GM18520 (cell line): ENCODE results near the gene ADRA2B.
"Not testable (repeated sequence)": the region's sequence is repeated elsewhere in the genome, so short reads cannot be mapped to it uniquely, and the experiment has no call there.

Experiments
- ATAC-seq: cut with Tn5 transposase; IDR thresholded peaks from one replicate; pipeline ENCODE4 v1.9.1; 2021; ENCODE audit not compliant: unreplicated experiment

Gene ADRA2B

DNA sequence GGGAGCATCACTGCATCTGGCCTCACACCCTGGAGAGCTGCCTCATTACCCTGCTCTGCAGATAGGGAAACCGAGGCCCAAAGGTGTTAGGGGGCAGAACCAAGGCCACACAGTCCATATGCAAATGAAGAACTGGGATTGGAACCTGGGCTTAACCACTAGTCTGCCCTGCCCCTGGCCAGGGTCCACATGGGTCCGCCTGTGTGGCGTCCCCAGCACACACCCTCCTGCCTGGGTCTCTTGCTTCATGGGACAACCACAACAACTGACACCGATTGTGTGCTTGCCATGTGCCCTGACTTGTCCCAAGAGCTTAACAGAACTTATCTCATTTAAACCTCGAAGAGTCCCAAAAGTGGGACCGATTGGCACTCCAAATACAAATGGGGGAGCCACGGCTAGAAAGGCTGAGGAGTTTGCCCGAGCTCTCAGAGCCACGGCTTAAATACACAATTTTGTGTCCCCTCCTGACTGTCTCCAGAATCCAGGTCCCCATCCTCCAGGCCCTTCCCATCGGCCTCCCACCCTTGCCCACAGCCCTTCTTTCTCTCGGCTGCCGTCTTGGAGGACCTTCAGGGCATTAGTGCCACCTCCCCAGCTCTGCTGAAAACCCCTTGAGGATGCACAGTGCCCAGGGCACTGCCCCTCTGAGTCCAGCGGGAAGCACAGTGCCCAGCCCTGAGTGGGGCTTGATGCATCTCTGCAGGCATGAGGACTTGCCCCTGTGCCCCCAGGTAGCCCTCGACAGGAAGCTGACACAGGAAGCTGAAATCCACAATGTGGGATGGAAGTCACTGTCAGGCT lies 34.6 kb upstream of the ADRA2B start:
- ATAC-seq: no peak

GRCh38 chr2:96150007-96150640 lies 33.8 kb upstream of the ADRA2B start:
- ATAC-seq: no peak

- peak; percentile 29 for ATAC-seq
These were observed 32.2 kb upstream of the ADRA2B start for GRCh38 chr2:96148410-96149217.

DNA sequence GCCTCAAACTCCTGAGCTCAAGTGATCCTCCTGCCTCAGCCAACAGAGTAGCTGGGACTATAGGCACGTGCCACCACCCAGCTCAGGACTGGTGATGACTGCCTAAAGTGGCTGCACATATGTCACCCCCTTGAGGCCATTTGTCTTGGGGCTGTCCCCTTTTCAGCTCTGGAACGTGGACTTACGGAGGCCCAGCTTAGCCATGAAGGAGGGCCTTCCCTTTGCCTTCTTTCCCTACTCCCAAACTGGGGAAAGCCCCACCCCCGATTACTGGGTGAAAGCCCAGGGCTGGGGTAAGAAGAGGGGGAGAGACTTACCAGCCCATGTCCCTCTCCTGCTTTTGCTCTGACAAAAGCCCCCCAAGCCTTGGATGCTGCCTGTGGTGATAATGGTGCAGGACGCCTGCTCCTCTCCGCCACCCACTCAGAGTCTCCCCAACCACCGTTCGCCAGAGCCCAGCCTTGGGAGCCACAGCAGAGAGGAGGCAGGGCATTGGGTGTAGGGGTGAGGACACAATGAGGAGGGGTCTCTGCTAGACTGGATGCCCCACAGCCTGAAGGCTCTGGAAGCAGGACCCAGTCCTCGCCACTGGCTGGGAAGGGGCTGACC lies 31.3 kb upstream of the ADRA2B start:
- no peak for ATAC-seq

DNA sequence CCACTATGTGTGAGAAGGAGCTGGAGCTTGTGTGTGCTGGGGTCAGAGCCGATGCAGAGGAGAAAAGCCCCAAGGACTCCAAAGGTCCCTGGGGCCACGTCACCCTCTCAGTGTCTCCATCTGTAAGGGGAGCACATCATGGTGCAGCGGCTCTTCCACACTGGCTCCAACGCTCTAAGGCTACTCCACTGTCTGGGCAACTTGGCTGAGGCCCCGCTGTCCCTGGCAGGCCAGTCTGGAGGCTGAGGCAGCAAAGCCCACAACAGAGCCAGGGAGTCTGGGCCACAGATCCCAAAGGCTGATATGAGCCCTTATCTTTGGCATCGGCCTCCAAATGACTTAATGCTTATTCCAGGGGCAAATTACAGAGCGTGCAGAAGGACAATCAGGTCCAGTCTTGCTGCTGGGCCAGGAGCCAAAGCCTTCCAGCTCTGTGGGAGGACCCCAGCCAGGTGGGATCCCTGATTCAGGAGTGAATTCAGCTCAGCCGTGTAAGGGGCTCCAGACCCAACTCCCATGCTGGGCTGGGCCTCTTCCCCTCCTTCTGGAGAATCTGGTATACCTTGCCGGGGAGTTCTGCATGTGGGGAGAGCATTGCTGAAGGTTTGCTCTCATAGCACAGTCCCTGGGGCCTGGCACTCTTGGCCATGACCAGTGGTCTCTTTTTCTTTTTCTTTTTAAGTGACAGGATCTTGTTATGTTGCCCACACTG lies 30.7 kb upstream of the ADRA2B start:
- ATAC-seq: no peak

- ATAC-seq: peak; percentile 15
These were observed 29.9 kb upstream of the ADRA2B start for GRCh38 chr2:96146153-96146880.

- ATAC-seq: no peak
These were observed 29.4 kb upstream of the ADRA2B start for GRCh38 chr2:96145848-96146152.

DNA sequence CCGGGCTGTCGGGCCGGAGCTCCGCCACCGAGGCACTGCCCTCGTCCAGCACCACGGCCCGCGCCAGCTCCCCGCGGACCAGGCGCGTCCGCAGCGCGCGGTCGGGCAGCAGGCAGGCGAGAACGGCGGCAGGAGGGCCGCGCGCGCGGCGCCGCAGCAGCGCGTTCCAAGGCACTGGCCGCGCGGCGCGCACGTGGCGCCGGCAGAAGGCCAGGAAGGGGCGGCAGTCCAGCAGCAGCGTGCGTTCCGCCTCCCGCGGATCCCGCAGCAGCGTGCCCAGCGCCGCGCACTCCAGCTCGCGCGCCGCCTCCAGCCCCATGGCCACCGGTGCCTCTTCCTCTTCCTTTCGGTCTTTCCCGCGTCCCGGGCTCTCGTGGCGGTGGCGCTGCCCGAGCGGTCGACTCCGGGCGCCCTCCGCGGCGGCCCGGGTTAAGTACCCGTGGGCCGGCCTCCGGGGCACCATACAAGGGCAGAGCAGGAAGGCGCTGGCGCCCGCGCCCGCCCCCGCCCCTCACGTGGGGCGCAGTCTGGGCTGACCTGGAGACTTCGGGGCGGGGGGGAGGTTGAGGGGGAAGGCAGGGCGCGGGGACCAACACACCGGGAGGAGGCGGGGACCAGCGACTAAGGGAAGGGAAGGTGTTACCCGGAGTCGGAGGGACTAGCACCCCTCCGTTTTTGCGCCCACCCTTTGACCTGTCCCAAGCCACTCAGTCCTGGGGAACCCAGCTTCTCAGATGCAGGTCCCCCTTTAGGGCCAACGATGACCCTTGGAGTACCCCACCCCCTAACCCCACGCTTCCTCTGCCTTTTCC lies 28.9 kb upstream of the ADRA2B start, which contains the start of gene DUSP2:
DUSP2 (minus strand) TSS at position 405 of the 812 bp plus-strand sequence; CDS start at position 319, 86 bp downstream.
- peak; percentile 38 for ATAC-seq

- ATAC-seq: no peak
These were observed 28.2 kb upstream of the ADRA2B start for GRCh38 chr2:96144481-96145035.

DNA sequence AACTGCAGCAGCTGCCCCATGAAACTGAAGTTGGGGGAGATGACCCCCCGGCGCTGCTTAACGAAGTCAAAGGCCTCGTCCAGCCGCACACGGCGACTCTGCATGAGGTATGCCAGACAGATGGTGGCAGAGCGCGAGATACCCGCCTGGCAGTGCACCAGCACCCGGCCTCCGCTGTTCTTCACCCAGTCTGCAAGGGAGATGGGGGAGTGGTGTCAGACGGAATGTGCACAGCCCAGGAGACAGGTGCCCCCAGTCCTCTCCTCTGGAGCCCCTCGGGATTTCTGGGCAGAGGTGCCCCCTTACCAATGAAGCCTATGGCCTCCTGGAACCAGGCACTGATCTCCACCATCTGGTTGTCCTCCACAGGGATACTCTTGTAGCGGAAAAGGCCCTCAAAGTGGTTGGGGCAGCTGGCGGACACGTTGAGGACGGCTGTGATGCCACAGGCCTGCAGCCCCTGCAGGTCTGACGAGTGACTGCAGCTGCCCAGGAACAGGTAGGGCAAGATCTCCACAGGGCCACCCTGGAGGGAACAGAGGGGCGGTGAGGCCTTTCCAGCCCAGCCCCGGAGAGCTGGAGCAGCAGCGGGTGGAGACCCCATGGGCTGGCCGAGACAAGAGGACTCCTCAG lies 27.6 kb upstream of the ADRA2B start:
- no peak for ATAC-seq

- ATAC-seq: no peak
These were observed 27.0 kb upstream of the ADRA2B start for GRCh38 chr2:96143231-96143847.

DNA sequence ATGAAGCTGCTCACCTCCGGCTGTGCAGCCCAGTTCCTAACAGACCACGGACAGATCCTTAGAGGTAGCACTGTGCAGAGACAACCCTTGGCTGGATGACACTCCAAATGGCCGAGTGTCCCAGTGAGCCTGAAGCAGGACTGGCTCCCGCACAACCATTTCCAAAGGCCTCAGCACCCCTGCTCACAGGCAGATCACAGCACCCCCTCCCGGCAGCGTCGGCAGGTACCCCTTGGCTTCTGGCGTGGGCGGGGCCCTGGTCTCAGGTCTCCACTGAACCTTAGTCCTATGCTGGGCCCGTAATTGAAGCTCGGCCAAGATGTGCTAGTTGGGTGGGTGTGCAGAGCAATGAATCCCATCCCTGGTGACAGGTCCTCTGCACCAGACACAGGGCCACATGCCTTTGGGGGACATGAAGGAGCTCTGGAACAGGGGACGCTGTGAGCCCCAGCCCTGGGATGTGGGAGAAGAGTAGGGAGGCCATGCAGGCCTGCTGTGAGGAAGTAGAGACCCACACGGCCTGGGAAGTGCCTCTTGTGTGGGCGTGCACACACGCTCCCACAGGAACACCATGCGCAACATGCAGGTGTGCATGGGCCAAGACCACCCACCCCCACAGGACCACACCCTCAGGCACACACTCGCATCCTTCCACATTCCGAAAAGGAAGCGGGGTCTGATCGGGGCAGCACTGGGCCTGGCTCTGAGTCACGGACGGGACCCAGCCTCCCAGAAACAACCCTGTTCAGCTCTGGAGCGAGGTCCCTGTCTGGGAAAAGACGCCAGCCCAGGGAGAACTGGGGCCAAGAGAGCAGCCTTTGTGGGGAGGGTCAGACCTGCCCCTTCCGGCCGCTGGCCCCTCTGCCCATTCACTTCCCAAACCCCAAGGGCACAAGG lies 26.1 kb upstream of the ADRA2B start:
- ATAC-seq: no peak

- not testable (repeated sequence) for ATAC-seq
These were observed 25.2 kb upstream of the ADRA2B start for GRCh38 chr2:96141624-96141967.

DNA sequence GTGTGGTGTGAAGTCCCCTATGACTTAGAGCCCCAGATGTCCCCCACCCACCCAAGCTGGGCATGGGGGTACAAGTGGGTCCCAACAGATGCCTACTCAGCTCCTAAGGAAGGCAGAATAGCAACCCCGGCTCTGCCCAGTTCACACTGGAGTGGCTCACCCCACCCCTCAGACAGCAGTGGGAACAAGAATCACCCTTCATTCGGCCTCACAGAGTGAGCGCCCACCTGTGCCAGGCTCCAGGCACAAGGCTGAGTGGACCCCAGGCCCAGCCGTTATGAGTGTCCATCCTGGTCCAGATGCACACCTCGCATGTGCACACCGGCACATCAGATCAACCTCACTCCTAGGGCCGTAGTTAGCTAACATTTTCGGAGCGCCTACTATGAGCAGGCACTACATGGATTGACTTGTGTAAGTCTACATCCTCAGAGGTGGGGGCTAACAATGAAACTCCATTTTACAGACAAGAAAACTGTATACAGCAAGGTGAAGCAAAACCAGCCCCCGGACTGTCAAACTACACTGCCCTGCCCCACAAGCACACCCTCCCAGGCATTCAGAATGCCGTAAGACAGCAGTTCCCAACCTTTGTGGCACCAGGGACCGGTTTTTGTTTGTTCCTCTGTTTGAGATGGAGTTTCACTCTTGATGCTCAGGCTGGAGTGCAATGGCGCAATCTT lies 24.7 kb upstream of the ADRA2B start:
- no peak for ATAC-seq

DNA sequence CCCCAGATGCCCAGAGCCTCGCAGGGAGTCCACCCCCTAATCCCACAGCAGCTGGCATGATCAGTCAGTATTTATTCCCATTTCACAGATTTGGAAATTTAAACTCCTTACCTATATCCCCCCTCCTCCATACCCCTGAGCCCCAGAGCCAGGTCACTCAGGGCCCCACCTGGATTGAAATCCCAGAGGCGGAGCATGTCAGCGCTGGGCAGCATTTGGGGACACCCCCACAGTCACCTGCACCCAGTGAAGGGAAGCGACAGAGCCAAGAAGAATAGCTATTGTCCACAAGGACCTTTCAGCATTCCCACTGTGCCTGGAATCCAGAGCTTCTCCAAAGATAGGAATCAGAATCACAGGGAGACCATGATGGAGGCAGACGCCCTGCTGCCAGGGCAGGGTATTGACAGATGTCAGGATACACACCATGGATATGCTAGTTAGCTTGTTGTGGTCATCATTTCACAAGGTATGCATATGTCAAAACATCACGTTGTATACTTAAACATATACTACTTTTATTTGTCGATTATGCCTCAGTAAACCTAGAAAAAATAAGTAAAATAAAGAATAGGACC lies 22.9 kb upstream of the ADRA2B start:
- ATAC-seq: no peak
